Neutrophil (primary cell): Measurements from ENCODE around the gene SYDE2.

Source experiments
- H3K27ac ChIP-seq: fragments of 200-600 bp; sonication (generic); 2 replicates; pipeline ENCODE4 v1.5.1; 2016; ENCODE audit warnings: mild to moderate bottlenecking, moderate library complexity
- H3K27me3 ChIP-seq: fragments of 200-600 bp; sonication (generic); 2 replicates; pipeline ENCODE4 v1.6.0; 2016; ENCODE audit warnings: mild to moderate bottlenecking
- H3K36me3 ChIP-seq: fragments of 200-600 bp; sonication (generic); 2 replicates; pipeline ENCODE4 v1.5.1; 2017
- H3K4me1 ChIP-seq, 2 experiments: fragments of 200-600 bp in 1 of 2; sonication (generic) in 1 of 2; 1 replicate in 1 of 2; 2 replicates in 1 of 2; pipeline versions ENCODE4 v1.5.1 to v1.6.1; 2013 to 2016; ENCODE audit warnings: low read depth in 1 of 2, low read length in 1 of 2, mild to moderate bottlenecking in 1 of 2, moderate library complexity in 1 of 2; ENCODE audit not compliant: control insufficient read depth in 1 of 2, insufficient read depth in 1 of 2
- H3K4me3 ChIP-seq, 2 experiments: fragments of 200-600 bp in 1 of 2; sonication (generic) in 1 of 2; 1 replicate in 1 of 2; 2 replicates in 1 of 2; pipeline ENCODE4 v1.5.1; 2013 to 2016; ENCODE audit warnings: low read depth in 1 of 2, low read length in 1 of 2, mild to moderate bottlenecking in 1 of 2, moderate library complexity in 1 of 2
- H3K9me3 ChIP-seq: fragments of 200-600 bp; sonication (generic); 2 replicates; pipeline ENCODE4 v1.5.1; 2016
- TF ChIP-seq, protein P1 (sequence below): fragments of 200-600 bp; sonication (generic); IDR thresholded peaks from 2 replicates; pipeline ENCODE4 v1.5.1; 2016; ENCODE audit warnings: antibody characterized with exemption

Gene SYDE2

DNA sequence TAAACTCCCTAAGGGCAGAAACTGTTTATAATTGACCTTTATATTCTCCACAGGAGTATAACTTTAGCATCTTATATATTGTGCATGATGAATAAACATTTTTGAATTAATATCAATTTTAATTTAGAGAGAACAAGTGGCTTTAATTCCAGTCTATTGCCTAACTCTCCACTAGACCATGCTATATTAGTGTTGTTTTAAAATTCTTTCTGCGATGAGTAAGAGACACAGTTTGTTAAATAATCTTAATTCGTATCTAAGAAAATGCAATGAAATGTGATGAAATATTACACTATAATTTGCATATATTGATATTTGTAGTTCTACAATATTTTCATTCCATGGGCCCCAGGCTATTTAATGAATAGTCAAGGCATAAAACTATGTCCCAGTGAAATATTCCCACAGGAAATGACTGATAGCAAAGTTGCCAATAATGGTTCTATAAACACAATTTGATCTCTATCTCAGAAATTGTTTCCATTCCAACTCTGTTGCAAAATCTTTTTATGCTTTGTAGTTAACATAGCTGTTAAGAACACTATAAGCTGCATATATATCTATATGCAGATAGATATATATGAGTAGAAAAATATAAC lies 2.9 kb upstream of the SYDE2 start:
- no peaks in the 10 kb centered on the region for H3K9me3 ChIP-seq
- H3K36me3 ChIP-seq: no peaks in the 10 kb centered on the region
- H3K27me3 ChIP-seq: peaks cover 96% of the 10 kb centered on the region
- TF ChIP-seq, protein P1, sequence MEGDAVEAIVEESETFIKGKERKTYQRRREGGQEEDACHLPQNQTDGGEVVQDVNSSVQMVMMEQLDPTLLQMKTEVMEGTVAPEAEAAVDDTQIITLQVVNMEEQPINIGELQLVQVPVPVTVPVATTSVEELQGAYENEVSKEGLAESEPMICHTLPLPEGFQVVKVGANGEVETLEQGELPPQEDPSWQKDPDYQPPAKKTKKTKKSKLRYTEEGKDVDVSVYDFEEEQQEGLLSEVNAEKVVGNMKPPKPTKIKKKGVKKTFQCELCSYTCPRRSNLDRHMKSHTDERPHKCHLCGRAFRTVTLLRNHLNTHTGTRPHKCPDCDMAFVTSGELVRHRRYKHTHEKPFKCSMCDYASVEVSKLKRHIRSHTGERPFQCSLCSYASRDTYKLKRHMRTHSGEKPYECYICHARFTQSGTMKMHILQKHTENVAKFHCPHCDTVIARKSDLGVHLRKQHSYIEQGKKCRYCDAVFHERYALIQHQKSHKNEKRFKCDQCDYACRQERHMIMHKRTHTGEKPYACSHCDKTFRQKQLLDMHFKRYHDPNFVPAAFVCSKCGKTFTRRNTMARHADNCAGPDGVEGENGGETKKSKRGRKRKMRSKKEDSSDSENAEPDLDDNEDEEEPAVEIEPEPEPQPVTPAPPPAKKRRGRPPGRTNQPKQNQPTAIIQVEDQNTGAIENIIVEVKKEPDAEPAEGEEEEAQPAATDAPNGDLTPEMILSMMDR: no peak
- no peak overlapping the region for H3K27ac ChIP-seq
- H3K4me3 ChIP-seq: no peak overlapping the region
- peaks cover 14 to 22% of the 10 kb centered on the region in 2 experiments for H3K4me1 ChIP-seq

GRCh38 chr1:85202864-85203255 lies 2.0 kb upstream of the SYDE2 start:
- TF ChIP-seq, protein P1: no peak
- H3K27ac ChIP-seq: no peak overlapping the region
- peaks cover 96% of the 10 kb centered on the region for H3K27me3 ChIP-seq
- no peaks in the 10 kb centered on the region for H3K36me3 ChIP-seq
- peaks cover 14 to 22% of the 10 kb centered on the region in 2 experiments for H3K4me1 ChIP-seq
- H3K4me3 ChIP-seq: no peak overlapping the region
- H3K9me3 ChIP-seq: no peaks in the 10 kb centered on the region

GRCh38 chr1:85202092-85202863 lies 1.5 kb upstream of the SYDE2 start:
- Histone ChIP-seq H3K4me1 (peaks cover 14 to 22% of the 10 kb centered on the region in 2 experiments), H3K9me3 (no peaks in the 10 kb centered on the region), H3K27ac (no peak overlapping the region), H3K27me3 (peaks cover 98% of the 10 kb centered on the region), H3K36me3 (no peaks in the 10 kb centered on the region), H3K4me3 (peak overlapping the region; percentile 32 to 67)
- TF ChIP-seq, protein P1: no peak

- TF ChIP-seq, protein P1: no peak
- no peak overlapping the region for H3K27ac ChIP-seq
- H3K36me3 ChIP-seq: no peaks in the 10 kb centered on the region
- peaks cover 97% of the 10 kb centered on the region for H3K27me3 ChIP-seq
- H3K4me3 ChIP-seq: peak overlapping the region; percentile 32 to 67
- no peaks in the 10 kb centered on the region for H3K9me3 ChIP-seq
- H3K4me1 ChIP-seq: peaks cover 14 to 22% of the 10 kb centered on the region in 2 experiments
Measured at GRCh38 chr1:85201340-85202091, 700 bp upstream of the SYDE2 start.

GRCh38 chr1:85199667-85200462 lies 951 bp downstream of the SYDE2 start:
- Histone ChIP-seq H3K4me1 (peaks cover 14 to 22% of the 10 kb centered on the region in 2 experiments), H3K27ac (no peak overlapping the region)
- TF ChIP-seq, protein P1: no peak

More at GRCh38 chr1:85199667-85200462, 951 bp downstream of the SYDE2 start:
- Histone ChIP-seq H3K36me3 (no peaks in the 10 kb centered on the region), H3K9me3 (no peaks in the 10 kb centered on the region), H3K4me3 (peak overlapping the region in 1 of 2 experiments; percentile 67), H3K27me3 (peaks cover 89% of the 10 kb centered on the region)
